ENCODE measurements around the gene LIPA. TPM values are rescaled to one million over a fixed set of nuclear protein-coding genes. Genes with fewer than 3 reads are reported as not detected.
A peak's percentile ranks its signal among the peaks of the same experiment; 100 is the strongest.
"Not testable (repeated sequence)": the region's sequence is repeated elsewhere in the genome, so short reads cannot be mapped to it uniquely, and the experiment has no call there.

Gene LIPA
- total and polyA plus RNA-seq, 4 donors: 26.3 to 83.3 (median 56.7) TPM

DNA sequence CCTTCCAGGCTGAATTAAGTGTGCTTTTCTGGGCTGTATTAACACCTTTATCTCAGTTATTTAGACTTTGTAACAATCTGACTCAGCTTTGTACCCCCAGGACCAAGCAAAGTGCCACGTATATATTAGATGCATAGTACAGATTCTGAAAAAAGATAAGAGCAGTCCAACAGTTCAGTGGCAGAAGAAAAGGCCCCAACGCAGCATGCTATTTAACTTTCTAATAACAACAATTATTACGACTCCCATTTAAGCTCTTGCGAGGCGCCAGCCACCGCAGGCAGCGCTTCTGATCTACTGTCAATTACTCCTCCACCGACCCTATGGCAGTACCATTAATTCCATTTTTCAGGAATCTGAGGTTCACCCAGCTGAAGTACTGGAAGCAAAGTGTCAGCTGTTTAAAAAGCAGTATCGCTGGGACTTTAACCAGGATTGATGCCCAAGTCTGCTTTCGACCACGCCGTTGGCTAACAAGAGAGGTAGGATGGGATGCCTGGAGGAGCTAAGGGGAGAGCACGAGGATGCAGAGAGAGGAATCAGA is 638 bp downstream of the LIPA start:
- DNase-seq (no peak), ATAC-seq (ENCODE audit: low FRiP score) (no peak)
- no peaks in the 10 kb centered on the region for H3K36me3 ChIP-seq (ENCODE audit: control insufficient read depth in 1 of 2, insufficient read depth in 2 of 2, low read length in 1 of 2)
- no peaks in the 10 kb centered on the region for H3K4me1 ChIP-seq (ENCODE audit: control insufficient read depth in 1 of 2, insufficient read depth in 2 of 2, low read length in 2 of 2)
- H3K27me3 ChIP-seq (ENCODE audit: control insufficient read depth in 1 of 2, insufficient read depth in 2 of 2, low read length in 1 of 2): no peaks in the 10 kb centered on the region
- H3K4me3 ChIP-seq (ENCODE audit: low read length in 2 of 2): peak overlapping the region; percentile 62 to 74
- no peak overlapping the region for H3K27ac ChIP-seq (ENCODE audit: low read depth in 1 of 2, low read length in 2 of 2)
- 8 to 11% methylated on average over 13 of the region's 13 CpGs for WGBS, 2 donors
- no peaks in the 10 kb centered on the region for H3K9me3 ChIP-seq (ENCODE audit: control insufficient read depth, low read length)
- intact Hi-C loops (cut with DNase I): loop anchor here in 1 of 2 donors (10.0 kb wide), 1 partner anchor 314 kb away; no protein-coding TSS in a partner anchor

DNA sequence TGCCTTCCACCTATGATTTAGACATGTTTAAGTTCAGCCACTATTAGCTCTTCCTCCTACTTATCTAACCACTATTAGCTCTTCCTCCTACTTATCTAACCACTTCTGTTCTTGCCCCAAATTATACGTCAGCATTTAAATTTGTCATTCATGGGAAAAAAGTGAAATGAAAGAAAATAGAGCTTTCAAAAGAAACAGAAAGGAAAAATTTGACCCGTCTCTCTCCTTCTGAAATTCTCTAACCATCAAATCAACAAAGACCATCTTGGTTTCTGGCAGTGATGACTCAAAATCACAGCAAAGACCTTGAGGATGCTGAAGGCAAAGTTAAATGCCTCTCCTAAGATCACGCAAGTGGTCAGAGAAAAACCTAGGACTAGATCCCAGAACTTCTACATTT is 2.6 kb downstream of the LIPA start:
- Histone ChIP-seq H3K4me1 (ENCODE audit: control insufficient read depth in 1 of 2, insufficient read depth in 2 of 2, low read length in 2 of 2) (no peaks in the 10 kb centered on the region), H3K9me3 (ENCODE audit: control insufficient read depth, low read length) (no peaks in the 10 kb centered on the region), H3K36me3 (ENCODE audit: control insufficient read depth in 1 of 2, insufficient read depth in 2 of 2, low read length in 1 of 2) (no peaks in the 10 kb centered on the region), H3K4me3 (ENCODE audit: low read length in 2 of 2) (no peak overlapping the region), H3K27me3 (ENCODE audit: control insufficient read depth in 1 of 2, insufficient read depth in 2 of 2, low read length in 1 of 2) (no peaks in the 10 kb centered on the region), H3K27ac (ENCODE audit: low read depth in 1 of 2, low read length in 2 of 2) (no peak overlapping the region)
- no peak for DNase-seq
- 73 to 76% methylated on average over 3 of the region's 3 CpGs for WGBS, 2 donors
- no peak for ATAC-seq (ENCODE audit: low FRiP score)
- intact Hi-C loops (cut with DNase I): no loop called here

DNA sequence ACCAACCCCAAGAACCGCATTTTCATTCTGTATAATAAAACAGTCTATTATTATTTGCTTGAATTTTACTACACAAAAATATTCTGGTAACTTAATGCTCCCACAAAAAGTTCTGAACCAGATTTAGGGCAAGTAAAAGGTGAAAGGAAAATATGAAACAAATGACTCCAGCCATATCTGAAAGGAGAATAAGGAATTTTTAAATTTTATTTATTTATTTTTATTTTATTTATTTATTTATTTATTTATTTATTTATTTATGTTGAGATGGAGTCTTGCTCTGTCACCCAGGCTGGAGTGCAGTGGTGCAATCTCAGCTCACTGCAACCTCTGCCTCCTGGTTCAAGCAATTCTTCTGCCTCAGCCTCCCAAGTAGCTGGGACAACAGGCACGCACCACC is 4.0 kb downstream of the LIPA start:
- intact Hi-C loops (cut with DNase I); H3K27ac ChIP-seq (ENCODE audit: low read depth in 1 of 2, low read length in 2 of 2): not testable (repeated sequence)
- WGBS, 2 donors: 98 to 100% methylated on average over 2 of the region's 2 CpGs

DNA sequence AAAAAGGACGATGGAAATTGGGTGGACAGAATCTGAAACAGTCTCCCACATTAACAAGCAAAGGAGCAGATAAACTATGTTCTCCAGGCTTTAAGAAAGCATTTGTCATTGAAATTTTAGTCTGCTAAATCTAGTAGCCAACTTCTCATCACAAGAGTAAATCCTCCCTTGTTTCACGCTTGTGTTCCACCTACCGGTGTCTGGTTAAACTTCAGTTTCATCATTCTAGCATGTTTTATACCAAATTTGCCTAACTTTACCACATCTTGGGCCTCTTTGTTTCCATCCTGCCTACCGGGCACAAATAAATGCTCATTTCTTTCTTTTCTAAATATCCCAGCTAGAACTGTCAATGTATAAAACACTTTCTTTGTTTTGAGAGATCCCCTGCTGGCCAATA is 5.8 kb downstream of the LIPA start:
- Histone ChIP-seq H3K4me3 (ENCODE audit: low read length in 2 of 2) (no peak overlapping the region), H3K4me1 (ENCODE audit: control insufficient read depth in 1 of 2, insufficient read depth in 2 of 2, low read length in 2 of 2) (no peaks in the 10 kb centered on the region), H3K27ac (ENCODE audit: low read depth in 1 of 2, low read length in 2 of 2) (no peak overlapping the region), H3K9me3 (ENCODE audit: control insufficient read depth, low read length) (no peaks in the 10 kb centered on the region), H3K27me3 (ENCODE audit: control insufficient read depth in 1 of 2, insufficient read depth in 2 of 2, low read length in 1 of 2) (no peaks in the 10 kb centered on the region), H3K36me3 (ENCODE audit: control insufficient read depth in 1 of 2, insufficient read depth in 2 of 2, low read length in 1 of 2) (peaks cover 0 to 2% of the 10 kb centered on the region in 2 donors)
- ATAC-seq (ENCODE audit: low FRiP score) (no peak), DNase-seq (no peak)
- intact Hi-C loops (cut with DNase I): no loop called here
- 77 to 78% methylated on average over 4 of the region's 4 CpGs for WGBS, 2 donors

More for the DNA sequence above, 4.0 kb downstream of the LIPA start:
- not testable (repeated sequence) for H3K9me3 ChIP-seq (ENCODE audit: control insufficient read depth, low read length); DNase-seq; H3K36me3 ChIP-seq (ENCODE audit: control insufficient read depth in 1 of 2, insufficient read depth in 2 of 2, low read length in 1 of 2); H3K4me1 ChIP-seq (ENCODE audit: control insufficient read depth in 1 of 2, insufficient read depth in 2 of 2, low read length in 2 of 2); H3K27me3 ChIP-seq (ENCODE audit: control insufficient read depth in 1 of 2, insufficient read depth in 2 of 2, low read length in 1 of 2); H3K4me3 ChIP-seq (ENCODE audit: low read length in 2 of 2); ATAC-seq (ENCODE audit: low FRiP score)

GRCh38 chr10:89242840-89243568 is 8.6 kb downstream of the LIPA start:
- Histone ChIP-seq H3K4me3 (ENCODE audit: low read length in 2 of 2) (no peak overlapping the region), H3K9me3 (ENCODE audit: control insufficient read depth, low read length) (no peaks in the 10 kb centered on the region), H3K4me1 (ENCODE audit: control insufficient read depth in 1 of 2, insufficient read depth in 2 of 2, low read length in 2 of 2) (no peaks in the 10 kb centered on the region), H3K27me3 (ENCODE audit: control insufficient read depth in 1 of 2, insufficient read depth in 2 of 2, low read length in 1 of 2) (no peaks in the 10 kb centered on the region), H3K27ac (ENCODE audit: low read depth in 1 of 2, low read length in 2 of 2) (no peak overlapping the region), H3K36me3 (ENCODE audit: control insufficient read depth in 1 of 2, insufficient read depth in 2 of 2, low read length in 1 of 2) (peaks cover 2 to 4% of the 10 kb centered on the region in 2 donors)
- 68 to 70% methylated on average over 8 of the region's 8 CpGs for WGBS, 2 donors
- intact Hi-C loops (cut with DNase I): no loop called here
- ATAC-seq (ENCODE audit: low FRiP score): no peak
- DNase-seq: no peak

- Histone ChIP-seq H3K4me3 (ENCODE audit: low read length in 2 of 2) (no peak overlapping the region), H3K4me1 (ENCODE audit: control insufficient read depth in 1 of 2, insufficient read depth in 2 of 2, low read length in 2 of 2) (no peaks in the 10 kb centered on the region), H3K36me3 (ENCODE audit: control insufficient read depth in 1 of 2, insufficient read depth in 2 of 2, low read length in 1 of 2) (peaks cover 2 to 4% of the 10 kb centered on the region in 2 donors), H3K9me3 (ENCODE audit: control insufficient read depth, low read length) (no peaks in the 10 kb centered on the region), H3K27ac (ENCODE audit: low read depth in 1 of 2, low read length in 2 of 2) (no peak overlapping the region), H3K27me3 (ENCODE audit: control insufficient read depth in 1 of 2, insufficient read depth in 2 of 2, low read length in 1 of 2) (no peaks in the 10 kb centered on the region)
- intact Hi-C loops (cut with DNase I): no loop called here
- no peak for DNase-seq
- ATAC-seq (ENCODE audit: low FRiP score): no peak
These were observed 9.3 kb downstream of the LIPA start for GRCh38 chr10:89242345-89242684.

GRCh38 chr10:89241486-89242344 is 9.9 kb downstream of the LIPA start:
- Histone ChIP-seq H3K9me3 (ENCODE audit: control insufficient read depth, low read length) (no peaks in the 10 kb centered on the region), H3K4me3 (ENCODE audit: low read length in 2 of 2) (no peak overlapping the region), H3K27ac (ENCODE audit: low read depth in 1 of 2, low read length in 2 of 2) (no peak overlapping the region), H3K4me1 (ENCODE audit: control insufficient read depth in 1 of 2, insufficient read depth in 2 of 2, low read length in 2 of 2) (no peaks in the 10 kb centered on the region), H3K36me3 (ENCODE audit: control insufficient read depth in 1 of 2, insufficient read depth in 2 of 2, low read length in 1 of 2) (peaks cover 2 to 4% of the 10 kb centered on the region in 2 donors), H3K27me3 (ENCODE audit: control insufficient read depth in 1 of 2, insufficient read depth in 2 of 2, low read length in 1 of 2) (no peaks in the 10 kb centered on the region)
- intact Hi-C loops (cut with DNase I): no loop called here
- no peak for DNase-seq
- WGBS, 2 donors: 77 to 79% methylated on average over 3 of the region's 3 CpGs
- ATAC-seq (ENCODE audit: low FRiP score): peak; percentile 56

- no peak overlapping the region for H3K27ac ChIP-seq (ENCODE audit: low read depth in 1 of 2, low read length in 2 of 2)
- no peak for DNase-seq
- WGBS, 2 donors: 91 to 92% methylated on average over 3 of the region's 3 CpGs
- intact Hi-C loops (cut with DNase I): no loop called here
- no peak overlapping the region for H3K4me3 ChIP-seq (ENCODE audit: low read length in 2 of 2)
- no peaks in the 10 kb centered on the region for H3K4me1 ChIP-seq (ENCODE audit: control insufficient read depth in 1 of 2, insufficient read depth in 2 of 2, low read length in 2 of 2)
- H3K27me3 ChIP-seq (ENCODE audit: control insufficient read depth in 1 of 2, insufficient read depth in 2 of 2, low read length in 1 of 2): no peaks in the 10 kb centered on the region
- no peak for ATAC-seq (ENCODE audit: low FRiP score)
- no peaks in the 10 kb centered on the region for H3K9me3 ChIP-seq (ENCODE audit: control insufficient read depth, low read length)
- peaks cover 2 to 4% of the 10 kb centered on the region in 2 donors for H3K36me3 ChIP-seq (ENCODE audit: control insufficient read depth in 1 of 2, insufficient read depth in 2 of 2, low read length in 1 of 2)
These were observed 10.5 kb downstream of the LIPA start for GRCh38 chr10:89241026-89241425.

All from aorta (tissue), 5 donors.